WERI-Rb-1 (cell line): ENCODE results near the gene IGFBP6.
"Not testable (repeated sequence)": the region's sequence is repeated elsewhere in the genome, so short reads cannot be mapped to it uniquely, and the experiment has no call there.

ENCODE experiments used
- DNase-seq: peaks from one replicate; pipeline ENCODE4 v3.0.0-alpha.2; 2020
- H3K27ac ChIP-seq: fragments of 250-450 bp; sonication (Bioruptor Pico); 2 replicates; pipeline ENCODE4 v1.5.1; 2020; ENCODE audit warnings: mild to moderate bottlenecking, moderate library complexity
- H3K27me3 ChIP-seq: fragments of 250-450 bp; sonication (Bioruptor Pico); 2 replicates; pipeline ENCODE4 v1.5.1; 2021; ENCODE audit warnings: mild to moderate bottlenecking, low read depth, moderate library complexity; ENCODE audit not compliant: insufficient read depth, severe bottlenecking
- H3K36me3 ChIP-seq: fragments of 250-450 bp; sonication (Bioruptor Pico); 2 replicates; pipeline ENCODE4 v1.5.1; 2020; ENCODE audit warnings: mild to moderate bottlenecking, moderate library complexity
- H3K4me3 ChIP-seq: 2 replicates; pipeline ENCODE4 v1.5.1; 2011; ENCODE audit warnings: low read depth, mild to moderate bottlenecking, control low read depth, low read length
- H3K9me3 ChIP-seq: fragments of 250-450 bp; sonication (Bioruptor Pico); 2 replicates; pipeline ENCODE4 v1.5.1; 2021; ENCODE audit warnings: mild to moderate bottlenecking, moderate library complexity; ENCODE audit not compliant: severe bottlenecking
- CTCF ChIP-seq: IDR thresholded peaks from 2 replicates; pipeline ENCODE4 v1.5.1; 2011; ENCODE audit warnings: low read depth, mild to moderate bottlenecking, control low read depth, inconsistent platforms, low read length

IGFBP6 gene

GRCh38 chr12:53105712-53106439 is 8.4 kb downstream of the IGFBP6 start:
- DNase-seq = no peak
- H3K36me3 ChIP-seq = no peaks in the 10 kb centered on the region
- H3K4me3 ChIP-seq = no peak overlapping the region
- TF ChIP-seq CTCF = no peak
- no peak overlapping the region for H3K27ac ChIP-seq
- H3K9me3 ChIP-seq = no peaks in the 10 kb centered on the region
- H3K27me3 ChIP-seq = no peaks in the 10 kb centered on the region

GRCh38 chr12:53107122-53107521 is 9.7 kb downstream of the IGFBP6 start:
- Histone ChIP-seq H3K4me3 (no peak overlapping the region), H3K36me3 (no peaks in the 10 kb centered on the region), H3K27me3 (no peaks in the 10 kb centered on the region), H3K9me3 (no peaks in the 10 kb centered on the region), H3K27ac (no peak overlapping the region)
- no peak for TF ChIP-seq CTCF
- no peak for DNase-seq

GRCh38 chr12:53112431-53112830 is 15.0 kb downstream of the IGFBP6 start:
- not testable (repeated sequence) for H3K4me3 ChIP-seq, H3K36me3 ChIP-seq, H3K27me3 ChIP-seq, H3K27ac ChIP-seq, DNase-seq, H3K9me3 ChIP-seq

- TF ChIP-seq CTCF = no peak
- H3K4me3 ChIP-seq = no peak overlapping the region
- H3K27me3 ChIP-seq = no peaks in the 10 kb centered on the region
- H3K36me3 ChIP-seq = no peaks in the 10 kb centered on the region
- H3K9me3 ChIP-seq = no peaks in the 10 kb centered on the region
- H3K27ac ChIP-seq = no peak overlapping the region
- DNase-seq = no peak
Observed at GRCh38 chr12:53113136-53113705, 15.8 kb downstream of the IGFBP6 start.

GRCh38 chr12:53113951-53114350 is 16.5 kb downstream of the IGFBP6 start:
- no peak for DNase-seq
- Histone ChIP-seq H3K27me3 (no peaks in the 10 kb centered on the region), H3K36me3 (no peaks in the 10 kb centered on the region), H3K9me3 (no peaks in the 10 kb centered on the region), H3K4me3 (no peak overlapping the region), H3K27ac (peak overlapping the region; percentile 62)
- TF ChIP-seq CTCF = no peak

GRCh38 chr12:53115112-53115890 is 17.8 kb downstream of the IGFBP6 start:
- no peaks in the 10 kb centered on the region for H3K27me3 ChIP-seq
- TF ChIP-seq CTCF = no peak
- H3K4me3 ChIP-seq = no peak overlapping the region
- H3K36me3 ChIP-seq = no peaks in the 10 kb centered on the region
- no peak for DNase-seq
- H3K9me3 ChIP-seq = no peaks in the 10 kb centered on the region
- H3K27ac ChIP-seq = no peak overlapping the region
